Neural cell (in vitro differentiated cells): Measurements from ENCODE around the gene STRN. TPM values are rescaled to one million over a fixed set of nuclear protein-coding genes. Genes with fewer than 3 reads are reported as not detected.

Experiments used
- H2AFZ ChIP-seq: fragments of 200-600, 300-800 bp; sonication (generic), shearing (Covaris generic); 2 replicates; pipeline ENCODE4 v1.6.0; 2014; ENCODE audit warnings: low read depth, mild to moderate bottlenecking, antibody characterized with exemption, low read length, moderate library complexity
- H3F3A ChIP-seq: fragments of 200-600 bp; shearing (Covaris generic); 2 replicates; pipeline ENCODE4 v1.6.1; 2016; ENCODE audit warnings: mild to moderate bottlenecking, moderate library complexity, mixed read lengths, antibody characterized with exemption, low read length; ENCODE audit not compliant: insufficient read depth, poor library complexity, severe bottlenecking
- H3K27ac ChIP-seq: fragments of 200-600, 300-800 bp; sonication (generic), shearing (Covaris generic); 2 replicates; pipeline ENCODE4 v1.5.1; 2014; ENCODE audit warnings: mild to moderate bottlenecking, low read length, moderate library complexity
- H3K27me3 ChIP-seq: fragments of 300-800, 200-600 bp; sonication (generic), shearing (Covaris generic); 2 replicates; pipeline ENCODE4 v1.6.0; 2014; ENCODE audit warnings: mild to moderate bottlenecking, low read depth, low read length, moderate library complexity; ENCODE audit not compliant: insufficient read depth
- H3K36me3 ChIP-seq: fragments of 300-800, 200-600 bp; sonication (generic), shearing (Covaris generic); 2 replicates; pipeline ENCODE4 v1.5.1; 2014; ENCODE audit warnings: mild to moderate bottlenecking, antibody characterized with exemption, low read length, moderate library complexity; ENCODE audit not compliant: insufficient read depth
- H3K4me2 ChIP-seq: fragments of 300-800, 200-600 bp; sonication (generic), shearing (Covaris generic); 2 replicates; pipeline ENCODE4 v1.6.0; 2014; ENCODE audit warnings: mild to moderate bottlenecking, low read length
- H3K4me3 ChIP-seq: fragments of 300-800, 200-600 bp; sonication (generic), shearing (Covaris generic); 2 replicates; pipeline ENCODE4 v1.5.1; 2014; ENCODE audit warnings: mild to moderate bottlenecking, low read length, moderate library complexity
- H3K79me2 ChIP-seq: fragments of 200-600 bp; shearing (Covaris generic); replicated peaks from 2 replicates; pipeline ENCODE4 v1.6.0; 2014; ENCODE audit warnings: mild to moderate bottlenecking, low read length, moderate library complexity; ENCODE audit not compliant: insufficient read depth
- H3K9ac ChIP-seq: fragments of 300-800, 200-600 bp; sonication (generic), shearing (Covaris generic); 2 replicates; pipeline ENCODE4 v1.6.1; 2016; ENCODE audit warnings: mild to moderate bottlenecking, low read length, mixed read lengths
- H3K9me2 ChIP-seq: fragments of 200-600 bp; shearing (Covaris generic); 2 replicates; pipeline ENCODE4 v1.6.1; 2016; ENCODE audit warnings: mild to moderate bottlenecking, low read length, mixed read lengths; ENCODE audit not compliant: insufficient read depth
- H3K9me3 ChIP-seq: fragments of 200-600, 300-800 bp; sonication (generic), shearing (Covaris generic); 2 replicates; pipeline ENCODE4 v1.6.1; 2016; ENCODE audit warnings: mild to moderate bottlenecking, mixed run types, low read length, moderate library complexity, mixed read lengths
- H4K20me1 ChIP-seq: fragments of 200-600 bp; shearing (Covaris generic); 2 replicates; pipeline ENCODE4 v1.6.1; 2016; ENCODE audit warnings: mild to moderate bottlenecking, mixed run types; ENCODE audit not compliant: insufficient read depth
- CTCF ChIP-seq: fragments of 450-650 bp; IDR thresholded peaks from 2 replicates; pipeline ENCODE4 v1.5.1; 2014; ENCODE audit warnings: antibody characterized with exemption, mild to moderate bottlenecking, moderate library complexity; ENCODE audit not compliant: poor library complexity, severe bottlenecking
- EP300 ChIP-seq: fragments of 450-650 bp; conservative IDR thresholded peaks from 2 replicates; pipeline ENCODE4 v1.6.1; 2014; ENCODE audit warnings: antibody characterized with exemption, mild to moderate bottlenecking, moderate library complexity; ENCODE audit not compliant: poor library complexity, severe bottlenecking
- EZH2 ChIP-seq: fragments of 200-600, 300-800 bp; shearing (Covaris generic), sonication (generic); IDR thresholded peaks from 2 replicates; pipeline ENCODE4 v1.6.1; 2014; ENCODE audit warnings: antibody characterized with exemption, low read length, borderline replicate concordance, mild to moderate bottlenecking; ENCODE audit not compliant: insufficient read depth, poor library complexity, severe bottlenecking
- MXI1 ChIP-seq: fragments of 450-650 bp; conservative IDR thresholded peaks from 2 replicates; pipeline ENCODE4 v1.6.1; 2014; ENCODE audit warnings: antibody characterized with exemption, mild to moderate bottlenecking; ENCODE audit not compliant: poor library complexity, severe bottlenecking
- POLR2AphosphoS5 ChIP-seq: IDR thresholded peaks from 2 replicates; pipeline ENCODE4 v1.6.1; 2012
- RAD21 ChIP-seq: fragments of 450-650 bp; conservative IDR thresholded peaks from 2 replicates; pipeline ENCODE4 v1.6.1; 2014; ENCODE audit warnings: antibody characterized with exemption, mild to moderate bottlenecking, moderate library complexity
- REST ChIP-seq: IDR thresholded peaks from 2 replicates; pipeline ENCODE4 v1.6.1; 2012; ENCODE audit warnings: borderline replicate concordance
- SMC3 ChIP-seq: fragments of 450-650 bp; conservative IDR thresholded peaks from 2 replicates; pipeline ENCODE4 v1.6.1; 2014; ENCODE audit warnings: antibody characterized with exemption, mild to moderate bottlenecking, moderate library complexity; ENCODE audit not compliant: poor library complexity
- TAF1 ChIP-seq: IDR thresholded peaks from 2 replicates; pipeline ENCODE4 v1.6.1; 2012; ENCODE audit warnings: low read depth
- polyA plus RNA-seq: library from polyadenylated mRNA; depleted of rRNA; stranded (reverse); fragments of >200 nt; gene quantifications from 2 replicates; pipeline ENCODE4 v1.2.3, GENCODE V29; 2014

Gene STRN
- polyA plus RNA-seq, 1 donor from 2014 or later: 9.9 TPM

- H3K9me2 ChIP-seq: no peaks in the 10 kb centered on the region
- no peak overlapping the region for H3K4me2 ChIP-seq
- H3F3A ChIP-seq: no peaks in the 10 kb centered on the region
- H4K20me1 ChIP-seq: no peaks in the 10 kb centered on the region
- no peaks in the 10 kb centered on the region for H3K79me2 ChIP-seq
- no peak overlapping the region for H3K9ac ChIP-seq
- H3K36me3 ChIP-seq: no peaks in the 10 kb centered on the region
- H3K4me3 ChIP-seq: no peak overlapping the region
- no peak overlapping the region for H3K27ac ChIP-seq
- no peaks in the 10 kb centered on the region for H3K9me3 ChIP-seq
- TF ChIP-seq REST: no peak
- TF ChIP-seq EP300: no peak
- no peak for TF ChIP-seq RAD21
- TF ChIP-seq CTCF: no peak
- no peak for TF ChIP-seq SMC3
- no peak for TF ChIP-seq EZH2
- TF ChIP-seq TAF1: no peak
- no peak for TF ChIP-seq POLR2AphosphoS5
- no peak for TF ChIP-seq MXI1
- no peaks in the 10 kb centered on the region for H3K27me3 ChIP-seq
- H2AFZ ChIP-seq: no peak overlapping the region
Observed at GRCh38 chr2:36802952-36803351, 163.4 kb downstream of the STRN start.

- Histone ChIP-seq H3K9me3 (no peaks in the 10 kb centered on the region), H3K4me2 (no peak overlapping the region), H3K27ac (no peak overlapping the region), H3K27me3 (no peaks in the 10 kb centered on the region), H3K36me3 (no peaks in the 10 kb centered on the region), H3K4me3 (no peak overlapping the region), H2AFZ (no peak overlapping the region), H3F3A (no peaks in the 10 kb centered on the region), H3K79me2 (no peaks in the 10 kb centered on the region), H4K20me1 (no peaks in the 10 kb centered on the region), H3K9me2 (no peaks in the 10 kb centered on the region), H3K9ac (no peak overlapping the region)
- no peak for TF ChIP-seq REST
- TF ChIP-seq SMC3: no peak
Observed at GRCh38 chr2:36801088-36801487, 165.2 kb downstream of the STRN start.
